Activated CD4-positive, alpha-beta T cell treated with anti-CD3 and anti-CD28 coated beads, Interleukin-2, amount 10 ng/mL, durations not matched to agents 7 days and 5 days (primary cell): ENCODE measurements around the gene BRD3OS. TPM values are rescaled to one million over a fixed set of nuclear protein-coding genes. Genes with fewer than 3 reads are reported as not detected.

Source experiments
- CTCF ChIA-PET: fragments of 350-600 bp; sonication (Branson Sonifier 250); formaldehyde crosslinking; loops from one replicate; lab custom pipeline; 2021; ENCODE audit warnings: antibody characterized with exemption; lab: Charles Lee
- POLR2A ChIA-PET: fragments of 350-600 bp; sonication (Branson Sonifier 250); formaldehyde crosslinking; loops from one replicate; lab custom pipeline; 2021; ENCODE audit warnings: antibody characterized with exemption; lab: Charles Lee
- DNase-seq: peaks from one replicate; pipeline ENCODE4 v3.0.0-alpha.2; 2020
- H3K27ac Mint-ChIP-seq: one replicate; pipeline ENCODE4 v1.8.0; 2021; ENCODE audit warnings: mild to moderate bottlenecking, moderate library complexity, mixed read lengths
- H3K27me3 Mint-ChIP-seq: one replicate; pipeline ENCODE4 v1.8.0; 2021; ENCODE audit warnings: mixed read lengths
- H3K36me3 Mint-ChIP-seq: one replicate; pipeline ENCODE4 v1.8.0; 2021; ENCODE audit warnings: low read depth, mixed read lengths
- H3K4me1 Mint-ChIP-seq: one replicate; pipeline ENCODE4 v1.8.0; 2021; ENCODE audit warnings: mixed read lengths
- H3K4me3 Mint-ChIP-seq: one replicate; pipeline ENCODE4 v1.8.0; 2021; ENCODE audit warnings: mild to moderate bottlenecking, moderate library complexity, mixed read lengths
- H3K9me3 Mint-ChIP-seq: one replicate; pipeline ENCODE4 v1.8.0; 2021; ENCODE audit warnings: mixed read lengths
- total RNA-seq, 2 experiments: library from RNA; stranded (reverse); gene quantifications; one replicate each; pipeline ENCODE4 v1.2.3, GENCODE V29; 2021

Gene BRD3OS
- total RNA-seq, 2 experiments from 2014 or later, result 11.1 to 12.9 TPM

DNA sequence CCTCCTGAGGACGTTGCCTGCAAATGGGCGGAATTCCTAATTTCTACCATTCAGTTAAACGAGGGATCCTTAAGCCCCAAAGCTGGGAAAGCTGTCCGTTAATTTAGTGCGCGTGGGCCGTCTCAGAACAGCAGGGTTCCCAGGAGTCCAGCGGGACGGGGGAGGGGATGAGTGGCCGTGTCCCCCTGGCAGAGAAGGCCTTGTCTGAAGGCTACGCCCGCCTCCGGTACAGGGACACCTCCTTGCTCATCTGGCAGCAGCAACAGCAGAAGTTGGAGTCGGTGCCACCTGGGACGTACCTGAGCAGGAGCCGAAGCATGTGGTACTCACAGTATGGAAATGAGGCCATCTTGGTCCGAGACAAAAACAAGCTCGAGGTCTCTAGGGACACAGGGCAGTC, 1.3 kb downstream of the BRD3OS start:
- no peaks in the 10 kb centered on the region for H3K27me3 Mint-ChIP-seq
- CTCF ChIA-PET, result interaction anchor here (1.2 to 1.5 kb wide), 2 partner anchors 42 to 109 kb away, joined by 3 read pairs; partner anchors contain the start of gene WDR5

GRCh38 chr9:134026981-134027380, 1.7 kb downstream of the BRD3OS start:
- Mint-ChIP-seq H3K27ac (no peak overlapping the region), H3K27me3 (no peaks in the 10 kb centered on the region), H3K36me3 (peaks cover 6% of the 10 kb centered on the region), H3K4me3 (peak overlapping the region; percentile 78), H3K9me3 (no peaks in the 10 kb centered on the region), H3K4me1 (peaks cover 9% of the 10 kb centered on the region)
- POLR2A ChIA-PET, result no interaction called here
- CTCF ChIA-PET, result interaction anchor here (1.2 kb wide), 1 partner anchor 109 kb away, joined by 3 read pairs; the partner anchor contains the start of gene WDR5
- no peak for DNase-seq

More for the DNA sequence above, 1.3 kb downstream of the BRD3OS start:
- POLR2A ChIA-PET, result no interaction called here
- H3K27ac Mint-ChIP-seq, result no peak overlapping the region
- peaks cover 6% of the 10 kb centered on the region for H3K36me3 Mint-ChIP-seq
- peaks cover 9% of the 10 kb centered on the region for H3K4me1 Mint-ChIP-seq
- H3K4me3 Mint-ChIP-seq, result peak overlapping the region; percentile 78
- H3K9me3 Mint-ChIP-seq, result no peaks in the 10 kb centered on the region
- no peak for DNase-seq

DNA sequence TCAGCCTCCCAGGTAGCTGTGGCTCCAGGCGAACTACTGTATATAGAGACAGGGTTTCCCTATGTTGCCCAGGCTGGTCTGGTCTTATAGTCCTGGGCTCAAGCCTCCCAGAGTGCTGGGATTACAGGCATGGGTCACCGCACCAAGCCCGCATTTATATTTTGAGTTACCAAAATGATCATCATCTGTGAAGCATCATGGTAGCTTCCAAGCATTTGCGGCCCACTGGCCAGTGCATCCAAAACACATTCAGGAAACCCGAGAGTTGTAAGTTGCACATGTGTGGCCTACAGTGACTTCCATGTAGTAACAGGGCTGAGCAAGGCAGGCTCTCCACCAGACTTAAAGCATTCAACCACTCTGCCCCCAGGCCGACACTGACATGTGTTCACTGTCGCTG, 2.3 kb downstream of the BRD3OS start:
- ChIA-PET CTCF (no interaction called here), POLR2A (no interaction called here)
- peaks cover 9% of the 10 kb centered on the region for H3K4me1 Mint-ChIP-seq
- no peaks in the 10 kb centered on the region for H3K9me3 Mint-ChIP-seq
- H3K36me3 Mint-ChIP-seq, result peaks cover 6% of the 10 kb centered on the region
- no peak overlapping the region for H3K27ac Mint-ChIP-seq
- DNase-seq, result no peak
- no peaks in the 10 kb centered on the region for H3K27me3 Mint-ChIP-seq
- peak overlapping the region; percentile 78 for H3K4me3 Mint-ChIP-seq

- peaks cover 10% of the 10 kb centered on the region for H3K36me3 Mint-ChIP-seq
- no peaks in the 10 kb centered on the region for H3K27me3 Mint-ChIP-seq
- ChIA-PET POLR2A (interaction anchor here (0.6 kb wide), 1 partner anchor 135 kb away, joined by 4 read pairs; no protein-coding TSS in a partner anchor), CTCF (no interaction called here)
- DNase-seq, result no peak
- H3K27ac Mint-ChIP-seq, result no peak overlapping the region
- no peaks in the 10 kb centered on the region for H3K9me3 Mint-ChIP-seq
- peaks cover 9% of the 10 kb centered on the region for H3K4me1 Mint-ChIP-seq
- H3K4me3 Mint-ChIP-seq, result peak overlapping the region; percentile 1
These were observed 2.8 kb downstream of the BRD3OS start for GRCh38 chr9:134028076-134028475.

- Mint-ChIP-seq H3K4me1 (peaks cover 9% of the 10 kb centered on the region), H3K27me3 (no peaks in the 10 kb centered on the region), H3K36me3 (peaks cover 14% of the 10 kb centered on the region), H3K4me3 (no peak overlapping the region), H3K27ac (no peak overlapping the region), H3K9me3 (no peaks in the 10 kb centered on the region)
- POLR2A ChIA-PET, result interaction anchor here (0.6 kb wide), 1 partner anchor 134 kb away, joined by 4 read pairs; no protein-coding TSS in a partner anchor
- DNase-seq, result no peak
- CTCF ChIA-PET, result no interaction called here
These were observed 3.4 kb downstream of the BRD3OS start for GRCh38 chr9:134028575-134029247.

- ChIA-PET CTCF (interaction anchor here (0.6 kb wide), 1 partner anchor 561 kb away, joined by 3 read pairs; no protein-coding TSS in a partner anchor), POLR2A (no interaction called here)
- H3K4me1 Mint-ChIP-seq, result peaks cover 6% of the 10 kb centered on the region
- no peak overlapping the region for H3K27ac Mint-ChIP-seq
- no peaks in the 10 kb centered on the region for H3K9me3 Mint-ChIP-seq
- H3K4me3 Mint-ChIP-seq, result no peak overlapping the region
- peaks cover 14% of the 10 kb centered on the region for H3K36me3 Mint-ChIP-seq
- DNase-seq, result no peak
- no peaks in the 10 kb centered on the region for H3K27me3 Mint-ChIP-seq
These were observed 4.3 kb downstream of the BRD3OS start for GRCh38 chr9:134029248-134030226.

DNA sequence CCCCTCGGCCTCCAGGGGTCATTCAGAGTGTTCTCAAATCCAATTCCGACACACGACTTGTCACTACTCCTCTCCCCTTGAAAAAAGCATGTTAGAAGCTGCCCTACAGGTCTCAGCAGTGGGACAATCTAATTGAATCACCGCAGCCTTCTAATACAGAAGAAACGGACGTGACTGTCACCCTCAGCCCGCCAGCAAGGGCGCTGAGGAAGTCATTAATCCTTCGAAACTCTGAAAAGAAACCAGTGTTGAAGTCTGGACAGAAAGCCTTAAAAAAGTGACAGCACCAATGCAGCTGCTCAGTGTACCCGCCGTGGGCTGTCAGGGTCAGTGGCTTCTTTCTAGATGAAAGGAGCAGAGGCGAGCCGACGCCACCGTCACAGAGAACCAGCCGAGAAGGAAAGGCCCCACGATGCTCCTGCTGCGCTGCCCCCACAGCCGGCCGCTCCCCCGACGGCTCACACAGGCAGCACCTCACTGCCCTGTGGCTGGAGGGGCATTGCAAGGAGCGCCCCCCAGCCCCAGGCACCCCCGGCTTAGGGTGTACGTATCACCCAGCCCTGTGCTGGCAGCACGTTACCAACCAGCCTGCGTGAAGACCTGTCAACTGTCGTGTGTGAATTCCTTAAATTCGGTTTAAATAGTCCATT, 5.7 kb downstream of the BRD3OS start:
- no peak overlapping the region for H3K4me3 Mint-ChIP-seq
- DNase-seq, result no peak
- H3K9me3 Mint-ChIP-seq, result no peaks in the 10 kb centered on the region
- H3K4me1 Mint-ChIP-seq, result peaks cover 6% of the 10 kb centered on the region
- ChIA-PET POLR2A (no interaction called here), CTCF (interaction anchor here (0.6 kb wide), 1 partner anchor 36 kb away, joined by 3 read pairs; no protein-coding TSS in a partner anchor)
- peaks cover 20% of the 10 kb centered on the region for H3K36me3 Mint-ChIP-seq
- H3K27ac Mint-ChIP-seq, result no peak overlapping the region
- H3K27me3 Mint-ChIP-seq, result no peaks in the 10 kb centered on the region

GRCh38 chr9:134031783-134032182, 6.5 kb downstream of the BRD3OS start:
- CTCF ChIA-PET, result no interaction called here
- Mint-ChIP-seq H3K27ac (no peak overlapping the region), H3K4me1 (peaks cover 2% of the 10 kb centered on the region), H3K36me3 (peaks cover 25% of the 10 kb centered on the region), H3K4me3 (no peak overlapping the region), H3K9me3 (no peaks in the 10 kb centered on the region), H3K27me3 (no peaks in the 10 kb centered on the region)
- POLR2A ChIA-PET, result no interaction called here
- DNase-seq, result no peak

GRCh38 chr9:134032456-134033222, 7.4 kb downstream of the BRD3OS start:
- POLR2A ChIA-PET, result no interaction called here
- H3K9me3 Mint-ChIP-seq, result peaks cover under 1% of the 10 kb centered on the region
- no peak overlapping the region for H3K27ac Mint-ChIP-seq
- H3K27me3 Mint-ChIP-seq, result no peaks in the 10 kb centered on the region
- DNase-seq, result no peak
- H3K4me3 Mint-ChIP-seq, result no peak overlapping the region
- no peaks in the 10 kb centered on the region for H3K4me1 Mint-ChIP-seq
- H3K36me3 Mint-ChIP-seq, result peaks cover 23% of the 10 kb centered on the region
- CTCF ChIA-PET, result no interaction called here

- H3K4me3 Mint-ChIP-seq, result no peak overlapping the region
- DNase-seq, result no peak
- H3K4me1 Mint-ChIP-seq, result no peaks in the 10 kb centered on the region
- no peaks in the 10 kb centered on the region for H3K27me3 Mint-ChIP-seq
- H3K27ac Mint-ChIP-seq, result no peak overlapping the region
- H3K36me3 Mint-ChIP-seq, result peaks cover 33% of the 10 kb centered on the region
- CTCF ChIA-PET, result no interaction called here
- POLR2A ChIA-PET, result no interaction called here
- peaks cover 3% of the 10 kb centered on the region for H3K9me3 Mint-ChIP-seq
These were observed 8.4 kb downstream of the BRD3OS start for GRCh38 chr9:134033516-134034214.

GRCh38 chr9:134034215-134035040, 9.1 kb downstream of the BRD3OS start:
- ChIA-PET POLR2A (no interaction called here), CTCF (no interaction called here)
- H3K36me3 Mint-ChIP-seq, result peaks cover 40% of the 10 kb centered on the region
- H3K4me1 Mint-ChIP-seq, result no peaks in the 10 kb centered on the region
- H3K9me3 Mint-ChIP-seq, result peaks cover 3% of the 10 kb centered on the region
- no peaks in the 10 kb centered on the region for H3K27me3 Mint-ChIP-seq
- no peak overlapping the region for H3K27ac Mint-ChIP-seq
- no peak overlapping the region for H3K4me3 Mint-ChIP-seq
- no peak for DNase-seq
